ENCODE results near the gene AAMP. TPM values are rescaled to one million over a fixed set of nuclear protein-coding genes. Genes with fewer than 3 reads are reported as not detected.

AAMP gene
- total RNA-seq (104 and 140 TPM in 2 replicates), polyA plus RNA-seq (166 and 179 TPM in 2 replicates)

GRCh38 chr2:218269900-218270720 is at the start of gene AAMP, which contains the start of gene PNKD:
Gene AAMP, minus strand, starts transcription at chr2:218270137. Its CDS starts 51 bp downstream, at chr2:218270086.
Gene PNKD, plus strand, starts transcription at chr2:218270519. Its CDS starts 17 bp downstream, at chr2:218270536.
- peaks cover 7% of the 10 kb centered on the region for H4K20me1 ChIP-seq (ENCODE audit: insufficient read depth, poor library complexity, severe bottlenecking)
- no peaks in the 10 kb centered on the region for H3K9me3 ChIP-seq (ENCODE audit: low read depth)
- peak; percentile 100 for DNase-seq (ENCODE audit: low spot score)
- H2AFZ ChIP-seq = no peak within 1 kb of the TSS
- H3K36me3 ChIP-seq (replicated peaks; ENCODE audit: insufficient read depth, low read depth) = no peaks in the 10 kb centered on the region
- no peaks in the 10 kb centered on the region for H3K9me2 ChIP-seq (replicated peaks; ENCODE audit: insufficient read depth)
- H3K4me2 ChIP-seq = peak within 1 kb of the TSS; percentile 96
- peaks cover 24% of the 10 kb centered on the region for H3K4me1 ChIP-seq (ENCODE audit: insufficient read depth)
- under 1% methylated on average over 54 of the region's 64 CpGs for WGBS (ENCODE audit: low lambda C conversion rate, missing lambda C conversion rate)
- TF ChIP-seq EZH2phosphoT487 (IDR thresholded peaks at IDR 0.05; ENCODE audit: low read depth, severe bottlenecking, unreplicated experiment) = no peak
- TF ChIP-seq CTCF (IDR thresholded peaks at IDR 0.05; ENCODE audit: poor library complexity) = peak; percentile 25
- no peaks in the 10 kb centered on the region for H3K27me3 ChIP-seq
- peak within 1 kb of the TSS; percentile 77 for H3K27ac ChIP-seq
- H3K4me3 ChIP-seq = peak within 1 kb of the TSS; percentile 17
- peaks cover 43% of the 10 kb centered on the region for H3K79me2 ChIP-seq

- Histone ChIP-seq H3K9me3 (ENCODE audit: low read depth) (no peaks in the 10 kb centered on the region), H2AFZ (no peak overlapping the region), H4K20me1 (ENCODE audit: insufficient read depth, poor library complexity, severe bottlenecking) (no peaks in the 10 kb centered on the region), H3K4me3 (no peak overlapping the region), H3K36me3 (replicated peaks; ENCODE audit: insufficient read depth, low read depth) (no peaks in the 10 kb centered on the region), H3K79me2 (no peaks in the 10 kb centered on the region), H3K27ac (no peak overlapping the region), H3K9me2 (replicated peaks; ENCODE audit: insufficient read depth) (no peaks in the 10 kb centered on the region), H3K27me3 (no peaks in the 10 kb centered on the region), H3K4me1 (ENCODE audit: insufficient read depth) (peaks cover 18% of the 10 kb centered on the region), H3K4me2 (no peak overlapping the region)
- 96% methylated on average over 7 of the region's 7 CpGs for WGBS (ENCODE audit: low lambda C conversion rate, missing lambda C conversion rate)
- no peak for DNase-seq (ENCODE audit: low spot score)
- no peak for TF ChIP-seq EZH2phosphoT487 (IDR thresholded peaks at IDR 0.05; ENCODE audit: low read depth, severe bottlenecking, unreplicated experiment)
- no peak for TF ChIP-seq EZH2 (IDR thresholded peaks at IDR 0.05; ENCODE audit: borderline replicate concordance)
- no peak for TF ChIP-seq CTCF (IDR thresholded peaks at IDR 0.05; ENCODE audit: poor library complexity)
These were observed 48.3 kb upstream of the AAMP start for GRCh38 chr2:218318241-218318640.

GRCh38 chr2:218317835-218318234 is 47.9 kb upstream of the AAMP start:
- Histone ChIP-seq H4K20me1 (ENCODE audit: insufficient read depth, poor library complexity, severe bottlenecking) (no peaks in the 10 kb centered on the region), H3K27me3 (no peaks in the 10 kb centered on the region), H3K79me2 (no peaks in the 10 kb centered on the region), H3K9me3 (ENCODE audit: low read depth) (no peaks in the 10 kb centered on the region), H3K4me3 (no peak overlapping the region), H3K27ac (peak overlapping the region; percentile 82), H3K4me1 (ENCODE audit: insufficient read depth) (peaks cover 18% of the 10 kb centered on the region), H3K36me3 (replicated peaks; ENCODE audit: insufficient read depth, low read depth) (no peaks in the 10 kb centered on the region), H3K4me2 (no peak overlapping the region), H2AFZ (no peak overlapping the region), H3K9me2 (replicated peaks; ENCODE audit: insufficient read depth) (no peaks in the 10 kb centered on the region)
- WGBS (ENCODE audit: low lambda C conversion rate, missing lambda C conversion rate) = 99% methylated on average over 4 of the region's 4 CpGs
- no peak for TF ChIP-seq EZH2phosphoT487 (IDR thresholded peaks at IDR 0.05; ENCODE audit: low read depth, severe bottlenecking, unreplicated experiment)
- TF ChIP-seq CTCF (IDR thresholded peaks at IDR 0.05; ENCODE audit: poor library complexity) = no peak
- no peak for TF ChIP-seq EZH2 (IDR thresholded peaks at IDR 0.05; ENCODE audit: borderline replicate concordance)
- DNase-seq (ENCODE audit: low spot score) = no peak

All from hepatocyte (in vitro differentiated cells).